H54 (cell line): ENCODE results near the gene SOX4.

ENCODE experiments used
- DNase-seq: peaks from one replicate; pipeline ENCODE4 v3.0.0; 2011; ENCODE audit warnings: low spot score, mixed read lengths; ENCODE audit not compliant: insufficient read length
- FAIRE-seq: peaks from 3 replicates; lab custom pipeline; 2011; peaks lifted over from hg19 to GRCh38; lab: Jason Lieb, UNC
- POLR2A ChIP-seq: IDR thresholded peaks from 2 replicates; pipeline ENCODE4 v1.6.1; 2011; ENCODE audit warnings: low read depth, mild to moderate bottlenecking, low read length

SOX4 gene

DNA sequence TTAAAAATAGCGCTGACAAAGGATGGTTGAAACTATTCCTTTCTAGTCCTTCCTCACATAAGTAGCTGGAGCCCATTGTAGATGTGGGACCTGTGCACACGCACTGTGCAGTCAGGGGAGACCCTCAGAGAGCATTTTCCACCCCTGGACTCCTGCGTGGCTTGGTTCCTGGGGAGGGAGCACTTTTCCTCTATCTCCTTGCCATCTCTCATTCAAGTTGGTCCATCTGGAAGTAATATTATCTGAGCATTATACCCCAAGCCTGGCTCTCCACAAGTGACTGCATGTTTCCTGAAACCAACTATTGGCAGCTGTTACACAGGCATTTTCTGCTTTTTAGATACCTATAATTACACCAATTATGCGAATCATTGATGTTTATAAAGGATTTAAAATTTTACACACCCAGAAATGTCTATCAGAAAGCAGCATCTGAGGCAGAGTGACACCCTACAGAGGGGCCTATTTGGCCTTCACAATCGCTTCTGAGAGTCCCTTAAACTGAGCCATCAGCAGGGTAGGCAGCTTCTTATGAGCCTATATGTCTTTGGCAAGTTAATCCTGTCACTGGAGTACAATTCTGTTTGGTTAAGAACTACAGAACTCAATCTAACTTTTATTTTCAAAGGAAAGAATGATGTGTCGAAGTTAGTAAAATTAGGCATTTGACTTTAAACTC lies 18.7 kb downstream of the SOX4 start:
- DNase-seq (no peak), FAIRE-seq (no peak)
- TF ChIP-seq POLR2A, result no peak

DNA sequence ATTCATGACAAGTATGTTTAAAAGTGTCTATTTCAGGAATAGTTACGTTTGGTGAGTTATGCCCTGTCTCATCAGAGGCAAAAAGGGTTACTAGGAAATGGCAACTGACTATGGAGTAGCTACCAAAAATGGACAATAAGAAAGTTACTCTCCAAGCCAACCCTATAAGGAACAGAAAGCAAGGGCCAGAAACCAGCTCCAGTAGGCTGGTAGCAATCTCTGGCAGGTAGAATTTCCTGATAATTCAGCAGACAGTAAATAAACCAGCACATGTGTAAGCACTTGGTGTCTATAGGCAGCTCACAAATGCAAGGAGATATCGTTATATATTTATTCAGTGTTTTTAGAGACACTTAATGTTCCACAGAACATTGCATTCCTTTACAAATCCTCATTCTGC lies 20.3 kb downstream of the SOX4 start:
- no peak for DNase-seq
- FAIRE-seq, result no peak
- TF ChIP-seq POLR2A, result no peak

DNA sequence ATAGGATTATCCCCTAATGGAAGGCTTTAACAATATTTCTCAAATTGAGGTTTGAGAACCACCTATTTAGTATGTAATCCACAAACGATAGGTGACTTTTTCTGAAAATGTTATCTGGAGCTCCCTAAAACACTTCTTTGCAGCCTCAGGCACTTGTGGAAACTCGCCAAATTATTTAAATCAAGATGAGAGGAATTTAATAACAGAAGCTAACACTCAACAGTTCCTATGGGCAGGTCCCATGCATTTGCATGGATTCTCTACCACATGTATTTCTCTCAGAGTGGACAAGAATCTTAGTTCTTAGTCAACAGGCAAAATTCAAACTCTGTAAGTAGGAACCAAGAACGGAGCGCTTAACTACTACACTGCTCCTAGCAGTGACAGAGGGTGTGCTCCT lies 20.7 kb downstream of the SOX4 start:
- FAIRE-seq, result no peak
- no peak for DNase-seq
- no peak for TF ChIP-seq POLR2A

DNA sequence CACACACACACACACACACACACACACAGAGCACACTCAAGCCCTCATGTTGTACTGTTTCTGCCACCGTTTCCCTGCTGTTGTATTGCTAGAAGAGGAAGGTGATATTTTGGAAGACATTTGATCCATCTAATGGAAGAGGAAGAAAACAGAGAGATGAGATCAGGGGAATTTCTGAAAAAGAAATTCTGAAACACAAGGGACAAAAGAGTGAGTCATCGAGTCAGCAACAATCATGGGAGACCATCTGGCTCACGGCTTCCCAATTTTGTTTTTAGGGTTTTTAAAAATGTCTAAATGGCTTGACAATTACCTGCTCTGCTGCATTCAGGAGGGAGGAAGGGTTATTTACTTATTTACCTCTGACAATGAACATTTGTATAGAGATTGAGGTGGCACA lies 22.0 kb downstream of the SOX4 start:
- FAIRE-seq (no peak), DNase-seq (no peak)
- TF ChIP-seq POLR2A, result no peak

DNA sequence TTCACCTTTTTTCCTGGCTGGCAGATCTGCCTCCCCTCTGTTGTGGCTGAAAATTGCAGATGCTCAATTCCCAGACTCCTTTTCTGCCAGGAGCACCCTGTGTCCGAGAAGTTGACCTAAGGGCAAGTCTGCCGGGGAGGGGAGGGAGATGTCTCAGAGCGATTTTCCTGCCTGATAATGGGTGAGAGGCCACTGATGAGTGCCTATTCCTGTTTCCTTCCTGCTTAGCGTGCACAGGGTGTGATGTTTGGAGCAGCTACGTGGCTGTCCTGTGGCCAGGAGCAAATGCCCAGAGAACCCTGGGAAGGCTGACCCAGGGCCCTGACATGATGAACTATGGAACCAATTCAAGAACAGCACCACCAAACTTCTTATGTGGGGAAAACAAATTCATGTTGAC lies 22.5 kb downstream of the SOX4 start:
- no peak for FAIRE-seq
- no peak for TF ChIP-seq POLR2A
- no peak for DNase-seq

DNA sequence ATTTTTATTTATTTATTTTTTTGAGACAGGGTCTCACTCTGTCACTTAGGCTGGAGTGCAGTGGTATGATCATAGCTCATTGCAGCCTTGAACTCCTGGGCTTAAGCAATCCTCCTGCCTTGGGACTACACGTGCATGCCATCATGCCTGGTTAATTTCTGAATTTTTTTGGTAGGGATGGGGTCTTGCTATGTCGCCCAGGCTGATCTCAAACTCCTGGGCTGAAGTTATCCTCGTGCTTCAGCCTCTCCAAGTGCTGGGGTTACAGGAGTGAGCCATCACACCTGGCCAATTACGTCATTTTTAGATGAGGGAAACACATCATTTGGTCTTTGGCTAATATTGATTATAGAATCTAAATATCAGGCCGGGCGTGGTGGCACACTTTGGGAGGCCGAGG lies 32.1 kb downstream of the SOX4 start:
- no peak for DNase-seq
- no peak for FAIRE-seq
- TF ChIP-seq POLR2A, result no peak

DNA sequence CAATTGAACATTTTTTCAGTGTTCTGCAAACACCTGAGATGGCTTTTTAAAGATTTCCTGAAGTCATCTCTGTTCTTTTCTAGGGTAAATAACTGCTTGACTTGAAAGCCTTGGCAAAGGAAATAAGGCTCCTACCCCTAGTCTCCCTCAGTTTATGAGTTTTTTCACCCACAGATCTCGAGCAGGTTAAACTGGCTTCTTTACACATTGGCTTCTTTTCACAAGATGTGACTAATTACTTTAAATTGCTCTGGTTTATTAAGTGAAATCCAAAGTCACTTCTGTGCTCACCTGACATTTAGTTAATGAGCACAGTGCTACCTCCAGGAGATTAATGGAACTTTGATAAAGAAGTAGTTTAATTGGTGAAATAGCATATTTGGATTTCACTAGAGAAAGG lies 33.2 kb downstream of the SOX4 start:
- DNase-seq (no peak), FAIRE-seq (no peak)
- TF ChIP-seq POLR2A, result no peak

DNA sequence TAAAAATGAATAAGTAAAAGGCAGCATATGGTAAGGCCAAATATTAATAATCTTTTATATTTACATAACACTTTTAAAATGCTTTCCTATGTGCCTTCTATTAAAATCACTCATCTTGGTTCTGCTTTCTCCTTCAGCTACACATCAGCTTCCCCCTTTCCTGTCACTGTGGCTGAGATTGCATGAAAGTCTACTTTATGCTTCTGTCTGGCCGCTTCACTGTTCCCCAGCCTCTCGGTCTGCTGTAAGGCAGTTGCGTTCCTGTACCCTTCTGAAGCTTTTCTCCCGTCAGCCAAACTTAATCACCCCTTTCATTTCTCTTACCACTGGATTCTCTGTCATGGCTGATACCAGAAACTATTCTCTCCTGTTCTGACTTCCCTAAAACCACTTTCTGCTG lies 34.6 kb downstream of the SOX4 start:
- FAIRE-seq, result no peak
- DNase-seq, result no peak
- TF ChIP-seq POLR2A, result no peak

DNA sequence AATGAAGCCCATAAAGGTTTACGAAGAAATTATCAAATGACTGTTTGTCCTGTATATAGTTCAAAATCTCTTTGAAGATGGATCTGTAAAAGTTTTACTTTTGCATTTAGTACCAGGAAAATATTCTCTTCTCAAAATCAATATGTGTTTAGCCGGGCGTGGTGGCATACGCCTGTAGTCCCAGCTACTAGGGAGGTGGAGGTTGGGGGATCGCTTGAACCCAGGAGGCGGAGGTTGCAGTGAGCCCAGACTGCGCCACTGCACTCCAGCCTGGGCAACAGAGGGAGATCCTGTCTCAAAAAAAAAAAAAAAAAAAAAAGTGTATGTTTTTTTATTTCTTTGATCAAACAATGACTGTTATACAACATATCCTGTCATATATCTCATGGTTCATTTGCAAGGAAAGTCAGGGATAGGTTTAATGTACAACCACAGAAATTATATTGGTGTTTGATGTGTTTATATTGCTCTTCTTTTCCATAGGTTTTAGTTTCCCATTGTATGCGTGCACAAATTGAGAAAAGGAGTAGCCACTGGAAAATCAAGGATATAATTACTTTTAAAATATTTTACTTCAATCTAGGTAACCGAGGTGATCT lies 40.1 kb downstream of the SOX4 start:
- no peak for DNase-seq
- no peak for TF ChIP-seq POLR2A
- FAIRE-seq, result no peak

DNA sequence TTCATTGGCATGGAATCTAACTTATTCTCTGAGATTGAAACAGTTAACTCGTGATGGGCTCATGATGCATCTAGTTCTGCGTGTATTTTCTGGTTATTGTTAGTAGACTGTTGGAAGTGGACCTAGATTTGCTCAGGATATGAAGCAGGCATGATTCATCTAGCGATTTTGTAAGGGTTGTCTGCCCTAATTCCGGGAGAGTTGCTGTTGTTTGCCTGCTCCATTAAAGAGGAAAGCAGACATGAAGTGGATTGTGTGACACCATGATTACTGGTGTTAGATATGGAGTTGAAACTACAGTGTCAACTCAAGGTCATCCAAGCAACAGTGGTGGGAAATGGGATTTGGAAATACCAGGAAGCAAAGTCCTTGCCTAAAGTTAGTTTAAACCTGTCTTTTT lies 41.0 kb downstream of the SOX4 start:
- DNase-seq (peak; percentile 52), FAIRE-seq (peak; percentile 96)
- no peak for TF ChIP-seq POLR2A

DNA sequence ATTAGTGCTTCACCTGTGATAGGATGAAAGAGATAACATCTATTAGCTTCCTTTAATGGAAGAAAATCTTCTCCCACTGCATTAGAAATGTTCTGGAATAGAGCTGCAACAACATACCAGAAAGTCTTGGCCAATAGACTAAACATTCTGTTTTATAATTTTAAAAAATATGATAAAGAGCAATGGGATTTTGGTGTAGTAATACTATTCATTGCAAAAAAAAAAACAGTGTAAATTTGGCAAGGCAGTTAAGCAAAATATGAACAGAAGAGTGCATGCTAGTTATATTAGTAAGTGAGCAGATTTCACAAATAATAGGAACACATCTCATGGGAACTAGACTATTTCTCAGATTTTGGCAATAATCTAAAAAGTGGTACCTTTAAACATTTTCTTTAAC lies 43.3 kb downstream of the SOX4 start:
- TF ChIP-seq POLR2A, result no peak
- no peak for DNase-seq
- FAIRE-seq, result no peak

DNA sequence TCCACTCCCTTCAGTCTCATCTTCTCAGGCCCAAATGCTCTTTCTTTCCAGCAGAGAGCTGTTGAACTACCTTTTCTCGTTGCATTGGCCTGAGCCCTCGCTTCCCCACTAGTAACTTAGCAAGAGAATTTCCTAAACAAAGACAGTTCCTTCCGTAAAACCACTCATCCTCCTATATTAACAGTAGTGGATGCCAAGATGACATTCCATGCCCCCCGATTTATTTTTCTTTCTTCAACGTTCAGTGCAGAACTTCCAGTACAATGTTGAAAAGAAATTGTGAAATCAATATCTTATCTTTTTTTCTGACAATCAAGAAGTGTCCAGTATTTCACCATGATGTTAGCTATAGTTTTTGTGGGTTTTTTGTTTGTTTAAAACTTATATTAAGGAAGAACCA lies 45.8 kb downstream of the SOX4 start:
- TF ChIP-seq POLR2A, result no peak
- DNase-seq (no peak), FAIRE-seq (no peak)
